ENCODE data around the gene PKP1.
"Not testable (repeated sequence)": the region's sequence is repeated elsewhere in the genome, so short reads cannot be mapped to it uniquely, and the experiment has no call there.

Gene PKP1

DNA sequence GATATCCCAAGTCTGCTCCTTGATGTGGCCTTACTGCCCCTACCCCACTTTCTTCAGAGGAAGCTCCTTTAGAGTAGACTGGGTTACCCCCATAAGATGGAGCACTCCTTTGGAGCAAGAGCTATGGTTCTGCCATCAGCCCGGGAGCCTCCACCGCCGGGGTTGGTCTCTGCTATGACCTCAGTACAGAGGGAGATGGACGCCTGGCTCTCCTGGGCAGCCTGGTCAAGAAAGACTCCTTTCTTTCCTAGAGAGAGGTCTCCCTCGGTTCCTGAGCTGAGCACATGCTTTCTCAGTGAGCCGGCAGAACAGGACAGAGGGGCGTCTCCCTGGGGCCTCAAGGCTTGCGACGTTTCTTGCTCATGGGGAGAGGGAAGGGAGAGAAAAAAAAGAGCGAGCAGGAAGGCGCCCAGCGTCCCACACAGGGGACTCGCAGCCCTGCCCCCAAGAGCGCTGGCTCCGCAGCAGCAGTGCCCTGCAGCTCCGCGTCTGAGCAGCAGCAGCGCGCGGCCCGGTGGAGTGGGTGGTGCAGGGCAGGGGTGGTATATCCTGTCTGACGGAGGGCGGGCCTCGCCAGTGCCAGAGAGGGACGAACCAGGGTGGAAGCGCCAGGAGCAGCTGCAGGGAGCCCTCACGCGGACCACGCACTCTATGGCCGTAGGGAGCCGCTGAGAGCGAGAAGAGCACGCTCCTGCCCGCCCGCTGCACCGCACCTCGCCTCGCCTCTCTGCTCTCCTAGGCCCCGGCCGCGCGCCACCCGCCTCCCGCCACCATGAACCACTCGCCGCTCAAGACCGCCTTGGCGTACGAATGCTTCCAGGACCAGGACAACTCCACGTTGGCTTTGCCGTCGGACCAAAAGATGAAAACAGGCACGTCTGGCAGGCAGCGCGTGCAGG lies at the start of gene PKP1:
Gene PKP1, plus strand, starts transcription at position 576 of the 899 bp plus-strand sequence. Its CDS starts 197 bp downstream, at position 773.
- ATAC-seq, result no peak

GRCh38 chr1:201239646-201240045 lies 43.7 kb upstream of the PKP1 start:
- ATAC-seq, result not testable (repeated sequence)

More for the DNA sequence above, at the start of gene PKP1:
- TF ChIP-seq ISL1 (CRISPR knock-in tag; IDR thresholded peaks at IDR 0.05), result no peak
- no peak for TF ChIP-seq TOX (CRISPR knock-in tag; IDR thresholded peaks at IDR 0.05; ENCODE audit: borderline replicate concordance)
- no peak for TF ChIP-seq TCF4 (CRISPR knock-in tag; IDR thresholded peaks at IDR 0.05; ENCODE audit: borderline replicate concordance)
- no peak for TF ChIP-seq ZFP3 (CRISPR knock-in tag; IDR thresholded peaks at IDR 0.05)
- TF ChIP-seq, protein P1, sequence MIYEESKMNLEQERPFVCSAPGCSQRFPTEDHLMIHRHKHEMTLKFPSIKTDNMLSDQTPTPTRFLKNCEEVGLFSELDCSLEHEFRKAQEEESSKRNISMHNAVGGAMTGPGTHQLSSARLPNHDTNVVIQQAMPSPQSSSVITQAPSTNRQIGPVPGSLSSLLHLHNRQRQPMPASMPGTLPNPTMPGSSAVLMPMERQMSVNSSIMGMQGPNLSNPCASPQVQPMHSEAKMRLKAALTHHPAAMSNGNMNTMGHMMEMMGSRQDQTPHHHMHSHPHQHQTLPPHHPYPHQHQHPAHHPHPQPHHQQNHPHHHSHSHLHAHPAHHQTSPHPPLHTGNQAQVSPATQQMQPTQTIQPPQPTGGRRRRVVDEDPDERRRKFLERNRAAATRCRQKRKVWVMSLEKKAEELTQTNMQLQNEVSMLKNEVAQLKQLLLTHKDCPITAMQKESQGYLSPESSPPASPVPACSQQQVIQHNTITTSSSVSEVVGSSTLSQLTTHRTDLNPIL (CRISPR knock-in tag; IDR thresholded peaks at IDR 0.05; ENCODE audit: low read depth), result no peak
- no peak for TF ChIP-seq ZNF8 (CRISPR knock-in tag; IDR thresholded peaks at IDR 0.05)
- no peak for TF ChIP-seq TSHZ2 (CRISPR knock-in tag; IDR thresholded peaks at IDR 0.05)
- no peak for TF ChIP-seq CSDC2 (CRISPR knock-in tag; IDR thresholded peaks at IDR 0.05)
- TF ChIP-seq ZNF565 (CRISPR knock-in tag; conservative IDR thresholded peaks at IDR 0.05; ENCODE audit: low read depth), result no peak
- no peak for TF ChIP-seq BACH2 (CRISPR knock-in tag; IDR thresholded peaks at IDR 0.05; ENCODE audit: borderline replicate concordance)
- TF ChIP-seq, protein P2, sequence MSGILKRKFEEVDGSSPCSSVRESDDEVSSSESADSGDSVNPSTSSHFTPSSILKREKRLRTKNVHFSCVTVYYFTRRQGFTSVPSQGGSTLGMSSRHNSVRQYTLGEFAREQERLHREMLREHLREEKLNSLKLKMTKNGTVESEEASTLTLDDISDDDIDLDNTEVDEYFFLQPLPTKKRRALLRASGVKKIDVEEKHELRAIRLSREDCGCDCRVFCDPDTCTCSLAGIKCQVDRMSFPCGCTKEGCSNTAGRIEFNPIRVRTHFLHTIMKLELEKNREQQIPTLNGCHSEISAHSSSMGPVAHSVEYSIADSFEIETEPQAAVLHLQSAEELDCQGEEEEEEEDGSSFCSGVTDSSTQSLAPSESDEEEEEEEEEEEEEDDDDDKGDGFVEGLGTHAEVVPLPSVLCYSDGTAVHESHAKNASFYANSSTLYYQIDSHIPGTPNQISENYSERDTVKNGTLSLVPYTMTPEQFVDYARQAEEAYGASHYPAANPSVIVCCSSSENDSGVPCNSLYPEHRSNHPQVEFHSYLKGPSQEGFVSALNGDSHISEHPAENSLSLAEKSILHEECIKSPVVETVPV (CRISPR knock-in tag; IDR thresholded peaks at IDR 0.05), result no peak
- TF ChIP-seq RARB (CRISPR knock-in tag; IDR thresholded peaks at IDR 0.05), result no peak
- no peak for TF ChIP-seq ZC3H10 (CRISPR knock-in tag; IDR thresholded peaks at IDR 0.05)
- no peak for TF ChIP-seq ZFP30 (CRISPR knock-in tag; IDR thresholded peaks at IDR 0.05)
- TF ChIP-seq GLIS3 (CRISPR knock-in tag; IDR thresholded peaks at IDR 0.05), result no peak
- TF ChIP-seq, protein P3, sequence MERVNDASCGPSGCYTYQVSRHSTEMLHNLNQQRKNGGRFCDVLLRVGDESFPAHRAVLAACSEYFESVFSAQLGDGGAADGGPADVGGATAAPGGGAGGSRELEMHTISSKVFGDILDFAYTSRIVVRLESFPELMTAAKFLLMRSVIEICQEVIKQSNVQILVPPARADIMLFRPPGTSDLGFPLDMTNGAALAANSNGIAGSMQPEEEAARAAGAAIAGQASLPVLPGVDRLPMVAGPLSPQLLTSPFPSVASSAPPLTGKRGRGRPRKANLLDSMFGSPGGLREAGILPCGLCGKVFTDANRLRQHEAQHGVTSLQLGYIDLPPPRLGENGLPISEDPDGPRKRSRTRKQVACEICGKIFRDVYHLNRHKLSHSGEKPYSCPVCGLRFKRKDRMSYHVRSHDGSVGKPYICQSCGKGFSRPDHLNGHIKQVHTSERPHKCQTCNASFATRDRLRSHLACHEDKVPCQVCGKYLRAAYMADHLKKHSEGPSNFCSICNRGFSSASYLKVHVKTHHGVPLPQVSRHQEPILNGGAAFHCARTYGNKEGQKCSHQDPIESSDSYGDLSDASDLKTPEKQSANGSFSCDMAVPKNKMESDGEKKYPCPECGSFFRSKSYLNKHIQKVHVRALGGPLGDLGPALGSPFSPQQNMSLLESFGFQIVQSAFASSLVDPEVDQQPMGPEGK (CRISPR knock-in tag; IDR thresholded peaks at IDR 0.05; ENCODE audit: borderline replicate concordance), result no peak
- TF ChIP-seq OSR1 (CRISPR knock-in tag; IDR thresholded peaks at IDR 0.05), result no peak
- TF ChIP-seq, protein P4, sequence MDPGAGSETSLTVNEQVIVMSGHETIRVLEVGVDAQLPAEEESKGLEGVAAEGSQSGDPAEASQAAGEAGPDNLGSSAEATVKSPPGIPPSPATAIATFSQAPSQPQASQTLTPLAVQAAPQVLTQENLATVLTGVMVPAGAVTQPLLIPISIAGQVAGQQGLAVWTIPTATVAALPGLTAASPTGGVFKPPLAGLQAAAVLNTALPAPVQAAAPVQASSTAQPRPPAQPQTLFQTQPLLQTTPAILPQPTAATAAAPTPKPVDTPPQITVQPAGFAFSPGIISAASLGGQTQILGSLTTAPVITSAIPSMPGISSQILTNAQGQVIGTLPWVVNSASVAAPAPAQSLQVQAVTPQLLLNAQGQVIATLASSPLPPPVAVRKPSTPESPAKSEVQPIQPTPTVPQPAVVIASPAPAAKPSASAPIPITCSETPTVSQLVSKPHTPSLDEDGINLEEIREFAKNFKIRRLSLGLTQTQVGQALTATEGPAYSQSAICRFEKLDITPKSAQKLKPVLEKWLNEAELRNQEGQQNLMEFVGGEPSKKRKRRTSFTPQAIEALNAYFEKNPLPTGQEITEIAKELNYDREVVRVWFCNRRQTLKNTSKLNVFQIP (CRISPR knock-in tag; IDR thresholded peaks at IDR 0.05; ENCODE audit: borderline replicate concordance, low read depth), result no peak
- TF ChIP-seq ZNF70 (CRISPR knock-in tag; IDR thresholded peaks at IDR 0.05), result no peak

- ATAC-seq, result no peak
- TF ChIP-seq, protein P4 (CRISPR knock-in tag; IDR thresholded peaks at IDR 0.05; ENCODE audit: borderline replicate concordance, low read depth), result no peak
- TF ChIP-seq ZC3H10 (CRISPR knock-in tag; IDR thresholded peaks at IDR 0.05), result no peak
- TF ChIP-seq, protein P3 (CRISPR knock-in tag; IDR thresholded peaks at IDR 0.05; ENCODE audit: borderline replicate concordance), result no peak
- no peak for TF ChIP-seq RARB (CRISPR knock-in tag; IDR thresholded peaks at IDR 0.05)
- TF ChIP-seq ZNF565 (CRISPR knock-in tag; conservative IDR thresholded peaks at IDR 0.05; ENCODE audit: low read depth), result no peak
- TF ChIP-seq, protein P1 (CRISPR knock-in tag; IDR thresholded peaks at IDR 0.05; ENCODE audit: low read depth), result no peak
- no peak for TF ChIP-seq ZNF8 (CRISPR knock-in tag; IDR thresholded peaks at IDR 0.05)
- TF ChIP-seq ZNF70 (CRISPR knock-in tag; IDR thresholded peaks at IDR 0.05), result no peak
- TF ChIP-seq TOX (CRISPR knock-in tag; IDR thresholded peaks at IDR 0.05; ENCODE audit: borderline replicate concordance), result no peak
- no peak for TF ChIP-seq ESRRG (CRISPR knock-in tag; IDR thresholded peaks at IDR 0.05)
- no peak for TF ChIP-seq BACH2 (CRISPR knock-in tag; IDR thresholded peaks at IDR 0.05; ENCODE audit: borderline replicate concordance)
- TF ChIP-seq SNAI2 (CRISPR knock-in tag; IDR thresholded peaks at IDR 0.05), result no peak
- TF ChIP-seq GLIS3 (CRISPR knock-in tag; IDR thresholded peaks at IDR 0.05), result no peak
- no peak for TF ChIP-seq ZFP30 (CRISPR knock-in tag; IDR thresholded peaks at IDR 0.05)
- no peak for TF ChIP-seq ZFP3 (CRISPR knock-in tag; IDR thresholded peaks at IDR 0.05)
These were observed 43.1 kb upstream of the PKP1 start for GRCh38 chr1:201240171-201240570.

All from SK-N-SH treated with all-trans-retinoic acid at 6 μM for 48 hours (cell line).